Upper lobe of right lung (tissue), 1 donor: ENCODE results near the gene CAMTA1. TPM values are rescaled to one million over a fixed set of nuclear protein-coding genes. Genes with fewer than 3 reads are reported as not detected.

Experiments
- ATAC-seq: fragments of 200-7000 bp; cut with Tn5 transposase; one replicate; pipeline ENCODE4 v1.9.1; 2020; ENCODE audit warnings: mild to moderate bottlenecking, moderate library complexity
- DNase-seq: peaks from one replicate; pipeline ENCODE4 v3.0.0-alpha.2; 2020
- H3K27ac ChIP-seq: fragments of 200-600 bp; one replicate; pipeline ENCODE4 v1.8.0; 2022
- H3K27me3 ChIP-seq: fragments of 200-600 bp; one replicate; pipeline ENCODE4 v1.8.0; 2022; ENCODE audit warnings: mild to moderate bottlenecking
- H3K36me3 ChIP-seq: fragments of 200-600 bp; one replicate; pipeline ENCODE4 v1.8.0; 2022
- H3K4me1 ChIP-seq: fragments of 200-600 bp; one replicate; pipeline ENCODE4 v1.8.0; 2022
- H3K4me3 ChIP-seq: fragments of 200-600 bp; one replicate; pipeline ENCODE4 v1.8.0; 2022; ENCODE audit warnings: mild to moderate bottlenecking
- H3K9me3 ChIP-seq: fragments of 200-600 bp; one replicate; pipeline ENCODE4 v1.8.0; 2022
- intact Hi-C: fragments of 100-400 bp; cut with DNase I; formaldehyde crosslinking; loops from one replicate; pipeline ENCODE4 v1.11.0; 2022
- total RNA-seq: library from RNA; stranded (reverse); fragmentation: NEBNext Ultra II Directional; extraction: Animal tissue kit (Norgen Biotek cat#: 25700); gene quantifications from one replicate; pipeline ENCODE4 v1.2.1, GENCODE V29; 2021
- TF ChIP-seq, protein P1 (sequence below): fragments of 200-600 bp; IDR thresholded peaks from one replicate; pipeline ENCODE4 v1.8.0; 2022; ENCODE audit warnings: antibody characterized with exemption
- donor health status: DM: no; HTN: yes; CAD: no; lungs with severe emphysema.

Gene CAMTA1
- total RNA-seq, 1 donor from 2014 or later = 63.4 TPM

GRCh38 chr1:7561331-7561921 is 776.2 kb downstream of the CAMTA1 start:
- H3K9me3 ChIP-seq = no peaks in the 10 kb centered on the region
- H3K36me3 ChIP-seq = no peaks in the 10 kb centered on the region
- no peak overlapping the region for H3K4me3 ChIP-seq
- no peaks in the 10 kb centered on the region for H3K4me1 ChIP-seq
- DNase-seq (peak; percentile 63), ATAC-seq (peak; percentile 13)
- H3K27ac ChIP-seq = no peak overlapping the region
- TF ChIP-seq, protein P1, sequence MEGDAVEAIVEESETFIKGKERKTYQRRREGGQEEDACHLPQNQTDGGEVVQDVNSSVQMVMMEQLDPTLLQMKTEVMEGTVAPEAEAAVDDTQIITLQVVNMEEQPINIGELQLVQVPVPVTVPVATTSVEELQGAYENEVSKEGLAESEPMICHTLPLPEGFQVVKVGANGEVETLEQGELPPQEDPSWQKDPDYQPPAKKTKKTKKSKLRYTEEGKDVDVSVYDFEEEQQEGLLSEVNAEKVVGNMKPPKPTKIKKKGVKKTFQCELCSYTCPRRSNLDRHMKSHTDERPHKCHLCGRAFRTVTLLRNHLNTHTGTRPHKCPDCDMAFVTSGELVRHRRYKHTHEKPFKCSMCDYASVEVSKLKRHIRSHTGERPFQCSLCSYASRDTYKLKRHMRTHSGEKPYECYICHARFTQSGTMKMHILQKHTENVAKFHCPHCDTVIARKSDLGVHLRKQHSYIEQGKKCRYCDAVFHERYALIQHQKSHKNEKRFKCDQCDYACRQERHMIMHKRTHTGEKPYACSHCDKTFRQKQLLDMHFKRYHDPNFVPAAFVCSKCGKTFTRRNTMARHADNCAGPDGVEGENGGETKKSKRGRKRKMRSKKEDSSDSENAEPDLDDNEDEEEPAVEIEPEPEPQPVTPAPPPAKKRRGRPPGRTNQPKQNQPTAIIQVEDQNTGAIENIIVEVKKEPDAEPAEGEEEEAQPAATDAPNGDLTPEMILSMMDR = peak; percentile 19
- H3K27me3 ChIP-seq = no peaks in the 10 kb centered on the region
- intact Hi-C loops = no loop called here

- DNase-seq (peak; percentile 55), ATAC-seq (no peak)
- H3K36me3 ChIP-seq = no peaks in the 10 kb centered on the region
- TF ChIP-seq, protein P1 = no peak
- intact Hi-C loops = no loop called here
- no peak overlapping the region for H3K4me3 ChIP-seq
- no peaks in the 10 kb centered on the region for H3K4me1 ChIP-seq
- H3K27me3 ChIP-seq = no peaks in the 10 kb centered on the region
- no peak overlapping the region for H3K27ac ChIP-seq
- H3K9me3 ChIP-seq = no peaks in the 10 kb centered on the region
These were observed 776.9 kb downstream of the CAMTA1 start for GRCh38 chr1:7561936-7562728.

DNA sequence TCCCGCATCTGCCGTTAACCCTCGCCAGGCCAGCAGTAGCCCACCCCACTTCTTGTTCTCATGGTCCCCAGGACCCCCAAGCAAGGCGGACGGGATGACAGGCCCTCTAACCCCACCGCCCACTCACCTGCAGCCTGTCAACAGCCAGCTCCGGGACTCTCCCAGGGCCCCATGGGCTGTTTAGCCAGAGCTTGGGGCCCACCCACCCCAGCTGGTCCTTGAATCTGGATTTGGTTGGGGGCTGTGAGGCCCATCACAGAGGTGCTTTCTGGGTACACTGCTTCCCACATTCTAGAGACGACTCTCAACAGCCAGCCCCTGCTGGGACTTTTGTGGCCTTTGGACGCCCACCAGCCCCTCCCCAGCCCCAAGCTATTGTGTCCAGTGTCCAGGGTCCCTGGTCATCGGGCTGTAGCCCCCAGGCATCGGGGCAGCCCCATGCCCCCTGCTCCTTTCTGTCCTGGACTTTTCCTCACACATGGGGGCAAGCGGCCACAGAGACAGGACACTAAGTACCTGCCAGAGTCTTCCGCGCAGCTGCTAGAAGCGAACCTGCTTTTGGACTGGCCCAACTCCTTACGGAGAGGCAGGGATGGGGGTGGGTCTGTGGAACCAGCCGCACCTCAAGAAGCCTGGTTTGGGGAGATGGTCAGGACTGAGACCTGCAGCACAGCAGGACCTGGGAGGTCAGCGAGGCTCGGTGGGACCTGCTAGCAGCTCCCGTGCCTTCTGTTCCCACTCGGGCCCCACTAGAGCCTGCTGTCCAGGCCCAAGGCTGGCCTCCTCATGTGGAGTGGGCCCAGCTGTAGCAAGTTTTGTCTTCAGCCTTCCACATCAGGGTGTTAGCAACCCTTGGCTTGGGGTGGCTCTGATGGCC is 777.7 kb downstream of the CAMTA1 start:
- H3K27me3 ChIP-seq = no peaks in the 10 kb centered on the region
- no peaks in the 10 kb centered on the region for H3K9me3 ChIP-seq
- intact Hi-C loops = no loop called here
- H3K4me1 ChIP-seq = no peaks in the 10 kb centered on the region
- ATAC-seq (no peak), DNase-seq (peak; percentile 33)
- no peaks in the 10 kb centered on the region for H3K36me3 ChIP-seq
- TF ChIP-seq, protein P1 = no peak
- no peak overlapping the region for H3K27ac ChIP-seq
- H3K4me3 ChIP-seq = no peak overlapping the region

- Histone ChIP-seq H3K36me3 (no peaks in the 10 kb centered on the region), H3K4me3 (no peak overlapping the region), H3K4me1 (no peaks in the 10 kb centered on the region), H3K27me3 (no peaks in the 10 kb centered on the region), H3K9me3 (no peaks in the 10 kb centered on the region), H3K27ac (no peak overlapping the region)
- TF ChIP-seq, protein P1 = no peak
- DNase-seq (no peak), ATAC-seq (no peak)
- intact Hi-C loops = no loop called here
These were observed 778.9 kb downstream of the CAMTA1 start for GRCh38 chr1:7564137-7564536.

- Histone ChIP-seq H3K9me3 (no peaks in the 10 kb centered on the region), H3K4me1 (no peaks in the 10 kb centered on the region), H3K27ac (no peak overlapping the region), H3K36me3 (no peaks in the 10 kb centered on the region), H3K4me3 (no peak overlapping the region), H3K27me3 (no peaks in the 10 kb centered on the region)
- DNase-seq (peak; percentile 50), ATAC-seq (peak; percentile 4)
- TF ChIP-seq, protein P1 = no peak
- intact Hi-C loops = no loop called here
These were observed 780.0 kb downstream of the CAMTA1 start for GRCh38 chr1:7565099-7565750.
